Measurements from ENCODE around the gene CYB561D1.

Gene CYB561D1

DNA sequence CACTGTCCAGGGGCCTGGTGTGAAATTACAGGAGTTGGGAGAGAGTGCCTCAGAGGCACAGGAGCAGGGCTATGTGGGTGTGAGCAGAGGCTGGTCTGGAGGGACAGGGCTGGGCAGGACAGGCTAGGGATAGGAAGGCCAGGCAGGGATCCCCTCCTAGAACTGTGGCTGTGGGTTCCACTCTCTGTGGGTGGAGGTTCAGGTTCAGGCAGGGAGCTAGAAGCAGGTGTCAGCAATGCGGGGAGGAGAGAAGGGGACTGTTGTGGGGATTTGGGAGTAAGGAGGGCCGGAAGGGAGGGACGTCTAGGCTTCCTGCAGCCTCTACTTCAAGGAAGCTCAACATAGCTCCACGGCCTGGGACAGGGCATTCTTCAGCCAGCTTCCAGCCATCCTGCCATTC lies 37.5 kb downstream of the CYB561D1 start:
- FAIRE-seq: no peak

DNA sequence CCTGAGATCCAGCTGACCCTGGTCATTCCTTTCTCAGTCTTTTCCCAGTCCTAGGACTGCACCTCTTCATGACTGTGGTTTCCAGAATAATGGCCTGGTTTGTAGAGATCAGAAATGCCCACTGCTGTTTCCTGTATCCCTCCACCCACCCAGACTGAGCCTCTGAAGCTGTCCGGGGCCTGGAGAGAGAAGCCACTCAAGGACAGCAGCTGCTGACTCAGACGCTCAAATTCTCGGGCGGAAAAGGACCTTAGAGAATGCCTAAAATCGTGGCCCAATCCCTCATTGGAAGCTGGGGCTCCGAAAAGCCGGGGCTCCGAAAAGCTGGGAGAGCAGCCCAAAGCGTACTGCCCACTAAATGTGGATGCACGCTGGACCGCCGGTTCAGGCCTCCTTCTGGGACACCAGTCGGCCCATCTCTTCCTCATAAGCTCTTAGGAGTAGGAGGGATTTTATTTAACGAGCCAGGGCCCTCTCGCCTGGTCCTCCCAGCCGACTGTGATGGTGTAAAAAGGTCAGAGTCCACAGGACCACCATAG lies 38.0 kb downstream of the CYB561D1 start:
- no peak for FAIRE-seq

DNA sequence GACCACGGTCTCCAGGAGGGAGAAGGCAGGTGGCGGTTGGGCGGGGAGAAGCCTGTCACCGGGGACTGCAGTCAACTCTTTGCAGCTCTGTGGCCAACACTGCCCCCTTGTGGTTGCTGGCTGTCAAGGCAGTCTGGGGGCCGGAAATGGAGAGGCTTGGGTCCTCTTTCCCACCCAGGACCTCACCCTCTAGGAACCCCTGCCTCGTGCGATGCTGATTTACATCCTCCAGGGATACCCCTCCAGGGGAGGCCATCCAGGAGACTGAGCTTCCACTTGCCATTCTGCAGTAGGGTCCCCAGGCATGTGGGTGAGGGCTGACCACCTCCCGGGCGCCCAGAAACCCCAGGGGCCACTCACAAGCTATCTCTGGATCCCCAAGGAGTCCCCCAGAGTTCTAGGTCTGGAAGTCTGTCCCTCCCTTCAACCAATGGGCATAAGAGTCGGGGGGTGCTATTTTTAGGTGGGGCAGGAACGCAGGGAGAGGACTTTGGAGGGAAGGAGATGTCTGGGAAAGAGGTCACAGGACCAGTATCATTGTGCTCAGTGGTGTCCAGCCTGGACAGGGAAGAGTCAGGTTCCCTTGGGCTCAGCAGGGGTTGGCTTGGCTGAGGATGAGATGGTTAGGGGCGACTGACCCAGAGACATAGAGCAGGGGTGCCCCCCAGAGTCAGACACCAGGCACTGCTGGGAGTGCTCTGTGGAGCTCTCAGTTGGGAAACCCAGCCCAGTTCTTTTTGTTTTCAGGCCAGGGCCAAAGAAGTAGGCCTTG lies 38.7 kb downstream of the CYB561D1 start:
- FAIRE-seq: no peak

DNA sequence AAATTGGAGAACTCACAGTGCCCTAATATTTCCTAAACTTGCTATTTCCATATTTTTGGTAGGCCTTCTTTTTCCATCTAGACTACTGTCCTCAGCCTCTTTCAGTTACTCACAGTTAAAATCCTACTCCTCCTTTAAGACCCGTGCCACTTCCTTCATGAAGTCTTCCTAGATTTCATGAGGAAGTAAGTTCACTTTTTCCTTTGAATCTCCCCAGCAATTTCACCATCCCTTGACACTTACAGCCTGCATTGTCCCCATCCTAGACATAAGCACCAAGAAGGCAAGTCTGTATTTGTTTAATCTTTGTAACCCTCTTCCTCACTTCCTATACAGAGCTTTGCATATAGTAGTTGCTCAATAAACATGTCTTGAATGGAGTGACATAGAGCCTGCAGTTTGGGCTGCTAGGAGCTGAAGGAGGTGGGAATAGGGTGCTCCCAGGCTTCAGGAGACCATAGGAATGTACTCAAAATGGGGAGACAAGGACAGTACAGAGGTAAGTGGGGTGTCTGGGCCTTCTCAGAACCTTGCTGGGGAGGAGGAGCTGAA lies 40.5 kb downstream of the CYB561D1 start:
- FAIRE-seq: no peak

DNA sequence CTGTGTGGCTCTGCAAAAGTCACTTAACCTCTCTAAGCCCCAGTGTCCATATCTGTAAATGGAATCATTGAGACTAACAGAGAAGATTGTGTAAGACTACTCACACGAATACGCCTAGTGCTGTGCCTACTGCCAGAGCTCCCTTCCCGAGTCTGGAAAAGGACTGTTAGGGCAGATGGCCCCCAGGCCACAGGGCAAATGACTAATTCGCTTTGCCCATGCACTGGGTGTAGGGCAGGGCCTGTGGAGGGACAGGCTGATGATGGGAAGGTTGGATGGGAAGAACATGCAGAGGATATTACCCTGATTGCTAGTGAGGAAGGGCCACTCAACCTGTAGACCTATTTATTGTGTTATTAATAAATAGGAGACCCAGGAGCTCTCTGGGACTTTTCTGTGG lies 41.6 kb downstream of the CYB561D1 start:
- FAIRE-seq: no peak

DNA sequence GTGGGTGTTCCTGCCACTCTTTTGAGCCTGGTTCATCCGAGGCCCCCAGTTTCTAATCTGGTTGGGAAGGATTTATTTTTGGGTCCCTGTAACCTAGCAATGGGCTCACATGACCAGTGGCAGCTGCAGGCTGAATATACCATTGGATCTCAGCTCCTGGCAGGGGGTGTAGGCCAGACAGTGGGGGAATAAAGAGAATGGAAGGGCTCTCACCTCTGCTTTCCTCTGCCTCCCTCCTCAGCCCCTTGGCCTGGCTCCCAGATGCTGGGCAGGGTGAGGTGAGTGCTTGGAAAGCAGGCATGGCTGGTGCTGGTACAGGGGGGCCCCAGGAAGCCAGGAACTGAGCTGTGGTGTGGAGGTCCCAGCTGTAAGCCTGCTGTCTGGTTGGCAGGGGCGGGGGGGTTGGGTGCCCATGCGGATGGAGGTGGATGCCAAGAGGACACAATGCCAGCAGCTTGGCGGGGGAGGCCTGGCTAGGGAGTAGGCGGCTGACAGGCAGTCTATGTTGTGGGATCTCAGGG lies 42.1 kb downstream of the CYB561D1 start:
- no peak for FAIRE-seq

DNA sequence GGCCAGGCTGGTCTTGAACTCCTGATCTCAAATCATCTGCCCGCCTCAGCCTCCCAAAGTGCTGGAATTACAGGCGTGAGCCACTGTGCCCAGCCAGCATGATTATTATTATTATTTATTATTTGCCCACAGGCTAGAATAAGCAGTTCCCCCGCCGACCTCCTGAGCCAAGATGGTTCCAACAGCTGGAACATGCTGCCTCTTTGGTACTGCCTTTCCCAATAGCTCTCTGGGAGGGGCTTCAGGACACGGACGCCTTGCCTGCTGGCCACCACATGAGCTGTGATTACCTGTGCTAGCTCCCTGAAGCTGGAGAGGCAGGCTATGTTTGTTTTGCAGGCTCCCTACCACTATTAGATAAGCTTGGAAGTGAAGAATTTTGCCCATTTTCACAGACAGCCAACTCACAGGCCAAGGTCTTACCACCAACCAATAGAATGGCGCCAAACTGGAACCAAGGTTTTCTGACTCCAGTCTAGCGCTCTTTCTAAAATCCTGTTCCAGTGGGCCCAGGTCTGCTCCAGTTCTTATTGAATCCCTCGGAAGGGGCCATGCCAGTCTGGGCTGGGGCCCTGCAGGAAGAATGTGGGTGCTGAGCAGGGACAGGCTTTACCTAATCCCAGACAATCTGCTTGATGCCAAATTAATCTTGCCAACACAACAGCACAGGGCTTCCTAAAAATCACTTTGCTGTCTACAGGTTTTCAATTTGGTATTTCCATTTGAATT lies 43.7 kb downstream of the CYB561D1 start:
- FAIRE-seq: no peak

DNA sequence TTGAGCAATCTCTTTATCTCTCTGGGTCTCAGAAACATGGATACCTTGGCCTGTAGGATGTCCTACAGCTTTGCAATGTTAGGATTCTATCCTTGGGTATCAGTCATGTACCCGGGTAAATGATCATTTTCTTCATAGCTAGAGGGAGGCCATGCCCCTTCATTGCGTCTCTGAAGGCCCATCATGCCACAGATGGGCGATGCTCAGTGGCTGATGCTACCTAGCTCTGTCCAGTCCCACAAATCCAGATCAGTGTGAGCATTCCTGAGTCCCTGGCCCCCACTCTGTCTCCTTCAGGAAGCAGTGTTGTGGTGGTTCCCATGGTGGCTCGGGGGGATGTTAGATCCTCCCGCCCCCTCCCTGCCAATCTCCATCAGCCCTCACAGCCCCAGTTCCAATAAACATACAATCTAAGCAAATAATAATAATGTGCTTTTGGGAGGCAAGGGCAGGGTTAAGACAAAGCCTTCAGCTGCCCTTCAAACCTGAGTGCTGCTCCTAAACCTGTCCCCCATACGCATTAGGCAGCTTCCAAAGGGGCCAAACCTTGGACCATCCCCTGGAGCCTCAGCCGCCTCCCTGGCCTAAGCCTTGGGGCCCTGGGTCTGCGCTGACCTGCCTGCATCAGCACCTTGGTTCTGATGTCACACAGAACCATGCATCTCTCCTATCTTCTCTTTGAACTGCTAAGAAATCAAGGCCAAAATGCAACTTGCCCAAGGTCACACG lies 45.1 kb downstream of the CYB561D1 start:
- no peak for FAIRE-seq

DNA sequence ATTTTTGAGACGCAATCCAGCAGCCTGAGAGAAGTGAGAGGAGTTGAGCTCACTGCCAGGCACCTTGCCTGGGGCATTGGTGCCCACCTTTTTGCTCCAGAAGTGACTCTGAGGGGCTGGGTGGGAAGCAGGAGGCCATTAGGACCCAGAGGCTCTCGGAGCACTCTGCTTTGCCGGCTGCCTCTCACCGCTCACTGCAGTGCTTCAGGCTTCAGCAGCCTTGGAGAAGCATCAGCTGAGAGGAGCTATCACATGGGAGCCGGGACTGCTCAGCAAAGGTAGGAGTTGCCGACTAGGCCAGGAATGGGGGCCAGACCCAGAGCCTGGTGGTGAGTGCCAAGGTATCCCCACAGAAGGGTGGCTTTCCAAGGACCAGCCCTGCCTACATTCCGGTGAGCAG lies 45.8 kb downstream of the CYB561D1 start, which contains the start of gene GPR61:
Gene GPR61 (plus strand): TSS at position 197 of the 400 bp plus-strand sequence. CDS start 3,151 bp downstream, outside the sequence.
- FAIRE-seq: no peak

DNA sequence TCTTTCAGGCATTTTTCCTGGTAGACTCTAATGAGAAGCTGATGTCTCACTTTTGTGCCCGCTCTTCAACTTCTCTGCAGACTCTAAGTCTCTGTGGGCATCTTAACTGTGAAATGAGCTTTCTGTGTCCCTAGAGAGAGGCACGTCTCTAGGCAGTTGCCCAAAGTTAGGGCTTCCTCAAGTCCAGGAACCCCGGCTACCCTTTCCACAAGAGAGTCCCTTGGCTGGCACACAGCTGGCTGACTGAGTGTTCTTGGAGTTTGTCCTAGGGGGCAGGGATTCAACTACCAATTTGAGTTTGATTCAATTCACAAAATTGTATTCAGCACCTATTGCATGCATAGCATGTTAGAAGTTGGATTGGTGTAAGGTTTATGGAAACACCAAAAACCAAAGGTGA lies 47.2 kb downstream of the CYB561D1 start:
- FAIRE-seq: no peak

DNA sequence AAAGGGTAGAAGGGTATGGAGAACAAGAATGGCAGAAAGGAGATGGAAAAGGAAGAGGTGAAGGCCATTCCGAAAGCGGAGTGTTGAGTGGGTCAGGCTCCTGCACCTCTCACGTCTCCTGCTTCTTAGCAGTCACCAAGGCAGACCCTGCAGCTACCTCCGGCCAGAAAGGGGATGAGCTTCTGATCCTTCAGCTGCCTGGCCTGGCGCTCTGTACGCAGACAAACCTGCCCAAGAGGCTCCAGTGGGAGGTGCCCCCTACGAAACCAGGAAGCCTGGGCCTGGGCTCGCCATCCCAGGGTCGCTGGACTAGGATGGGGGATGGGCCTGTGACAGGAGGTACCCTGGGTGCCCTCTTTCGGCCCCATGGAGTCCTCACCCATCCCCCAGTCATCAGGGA lies 48.8 kb downstream of the CYB561D1 start:
- no peak for FAIRE-seq

DNA sequence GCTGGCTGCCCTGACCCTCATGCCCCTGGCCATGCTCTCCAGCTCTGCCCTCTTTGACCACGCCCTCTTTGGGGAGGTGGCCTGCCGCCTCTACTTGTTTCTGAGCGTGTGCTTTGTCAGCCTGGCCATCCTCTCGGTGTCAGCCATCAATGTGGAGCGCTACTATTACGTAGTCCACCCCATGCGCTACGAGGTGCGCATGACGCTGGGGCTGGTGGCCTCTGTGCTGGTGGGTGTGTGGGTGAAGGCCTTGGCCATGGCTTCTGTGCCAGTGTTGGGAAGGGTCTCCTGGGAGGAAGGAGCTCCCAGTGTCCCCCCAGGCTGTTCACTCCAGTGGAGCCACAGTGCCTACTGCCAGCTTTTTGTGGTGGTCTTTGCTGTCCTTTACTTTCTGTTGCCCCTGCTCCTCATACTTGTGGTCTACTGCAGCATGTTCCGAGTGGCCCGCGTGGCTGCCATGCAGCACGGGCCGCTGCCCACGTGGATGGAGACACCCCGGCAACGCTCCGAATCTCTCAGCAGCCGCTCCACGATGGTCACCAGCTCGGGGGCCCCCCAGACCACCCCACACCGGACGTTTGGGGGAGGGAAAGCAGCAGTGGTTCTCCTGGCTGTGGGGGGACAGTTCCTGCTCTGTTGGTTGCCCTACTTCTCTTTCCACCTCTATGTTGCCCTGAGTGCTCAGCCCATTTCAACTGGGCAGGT lies 49.5 kb downstream of the CYB561D1 start:
- FAIRE-seq: no peak

DNA sequence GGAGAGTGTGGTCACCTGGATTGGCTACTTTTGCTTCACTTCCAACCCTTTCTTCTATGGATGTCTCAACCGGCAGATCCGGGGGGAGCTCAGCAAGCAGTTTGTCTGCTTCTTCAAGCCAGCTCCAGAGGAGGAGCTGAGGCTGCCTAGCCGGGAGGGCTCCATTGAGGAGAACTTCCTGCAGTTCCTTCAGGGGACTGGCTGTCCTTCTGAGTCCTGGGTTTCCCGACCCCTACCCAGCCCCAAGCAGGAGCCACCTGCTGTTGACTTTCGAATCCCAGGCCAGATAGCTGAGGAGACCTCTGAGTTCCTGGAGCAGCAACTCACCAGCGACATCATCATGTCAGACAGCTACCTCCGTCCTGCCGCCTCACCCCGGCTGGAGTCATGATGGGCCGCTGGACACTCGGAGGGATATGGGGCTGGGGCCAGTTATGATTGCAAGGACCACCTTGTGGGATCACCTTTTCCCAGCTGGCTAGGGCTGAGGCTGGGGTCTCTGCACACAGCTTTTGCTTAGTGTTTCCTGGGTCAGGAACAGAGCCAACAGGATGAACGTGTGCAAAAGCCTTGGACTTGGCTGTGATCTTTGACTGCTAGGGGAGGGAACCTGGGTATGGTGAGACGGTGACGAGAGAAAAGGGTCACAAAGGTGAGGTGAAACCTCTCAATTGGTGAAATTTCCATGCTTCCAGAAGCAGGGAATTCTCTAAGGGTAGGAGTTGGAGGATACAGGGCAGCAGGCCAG lies 50.3 kb downstream of the CYB561D1 start:
- no peak for FAIRE-seq

DNA sequence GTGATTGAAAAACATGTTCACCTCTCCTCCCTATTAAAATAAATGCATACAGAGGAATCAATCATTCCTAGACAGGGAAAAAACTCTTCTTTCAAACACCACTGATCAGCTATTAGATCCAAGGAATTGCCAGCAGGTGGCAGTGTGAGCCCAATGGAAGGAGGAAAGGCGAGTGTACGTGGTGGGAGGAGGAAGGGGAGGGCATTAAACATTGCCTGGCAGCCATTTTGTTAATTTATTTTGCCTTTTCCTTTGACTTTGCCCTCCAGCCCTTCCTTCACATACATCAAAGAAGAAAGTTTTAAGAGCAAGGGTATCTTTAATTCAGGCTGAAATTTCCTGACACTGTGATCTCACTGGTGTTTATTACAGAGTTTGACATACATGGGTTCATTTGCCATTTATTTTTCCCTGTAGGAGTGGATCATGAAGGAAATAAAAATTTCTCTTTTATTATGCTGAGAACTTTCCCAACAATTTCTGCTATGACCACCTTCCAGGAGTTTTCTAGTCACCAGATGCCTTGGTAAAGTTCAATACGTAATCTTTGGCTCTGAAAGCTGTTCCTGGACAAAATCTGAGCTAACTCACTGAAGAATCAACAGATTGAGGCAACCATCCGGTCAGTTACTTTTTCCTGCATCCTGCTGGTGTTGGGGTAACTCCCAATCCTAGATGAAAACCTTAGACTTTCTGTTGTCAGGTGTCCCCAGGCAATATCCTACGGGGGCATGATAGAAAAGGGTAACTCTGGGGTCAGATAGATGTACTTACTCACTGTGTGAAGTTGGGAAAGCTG lies 52.6 kb downstream of the CYB561D1 start:
- peak; percentile 96 for FAIRE-seq

DNA sequence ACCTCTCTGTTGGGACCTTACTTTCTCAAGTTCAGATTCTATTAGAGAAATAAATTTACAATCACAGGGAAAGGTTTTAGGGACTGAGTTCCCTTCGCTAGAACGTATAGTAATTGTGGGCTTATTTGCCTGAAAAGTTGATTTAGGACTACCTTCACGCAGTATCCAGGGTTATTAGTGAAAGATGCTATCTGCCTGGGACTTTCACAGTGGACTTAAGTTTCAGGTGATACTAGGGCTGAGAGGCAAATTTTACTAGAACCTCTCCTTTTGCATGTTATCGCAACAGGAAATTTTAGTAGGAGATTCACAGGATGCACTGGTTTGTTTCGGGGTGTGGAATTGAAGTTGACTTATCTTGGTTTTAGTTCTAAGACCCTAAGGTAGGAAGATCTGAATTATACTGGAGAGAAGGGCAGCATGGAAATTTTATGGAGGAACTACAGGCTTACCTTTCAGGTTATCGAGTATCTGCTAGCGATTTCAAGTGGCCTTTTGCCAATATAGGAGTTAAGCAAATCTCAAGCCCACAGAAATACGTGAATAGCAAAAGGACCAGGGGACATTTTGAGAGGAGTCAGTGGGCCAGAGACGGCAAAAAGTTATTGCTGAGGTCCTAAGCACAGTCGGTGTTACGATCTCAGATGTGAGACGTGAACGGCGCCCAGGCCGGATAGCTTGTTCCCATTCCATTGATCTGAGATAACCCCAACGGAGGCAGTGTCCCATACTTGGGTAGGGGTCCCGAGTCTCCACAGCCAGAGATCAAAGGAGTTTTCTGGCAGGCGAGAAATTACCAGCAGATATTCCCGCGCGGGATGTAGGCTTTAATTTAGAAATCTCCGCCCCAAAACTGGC lies 53.8 kb downstream of the CYB561D1 start:
- no peak for FAIRE-seq

DNA sequence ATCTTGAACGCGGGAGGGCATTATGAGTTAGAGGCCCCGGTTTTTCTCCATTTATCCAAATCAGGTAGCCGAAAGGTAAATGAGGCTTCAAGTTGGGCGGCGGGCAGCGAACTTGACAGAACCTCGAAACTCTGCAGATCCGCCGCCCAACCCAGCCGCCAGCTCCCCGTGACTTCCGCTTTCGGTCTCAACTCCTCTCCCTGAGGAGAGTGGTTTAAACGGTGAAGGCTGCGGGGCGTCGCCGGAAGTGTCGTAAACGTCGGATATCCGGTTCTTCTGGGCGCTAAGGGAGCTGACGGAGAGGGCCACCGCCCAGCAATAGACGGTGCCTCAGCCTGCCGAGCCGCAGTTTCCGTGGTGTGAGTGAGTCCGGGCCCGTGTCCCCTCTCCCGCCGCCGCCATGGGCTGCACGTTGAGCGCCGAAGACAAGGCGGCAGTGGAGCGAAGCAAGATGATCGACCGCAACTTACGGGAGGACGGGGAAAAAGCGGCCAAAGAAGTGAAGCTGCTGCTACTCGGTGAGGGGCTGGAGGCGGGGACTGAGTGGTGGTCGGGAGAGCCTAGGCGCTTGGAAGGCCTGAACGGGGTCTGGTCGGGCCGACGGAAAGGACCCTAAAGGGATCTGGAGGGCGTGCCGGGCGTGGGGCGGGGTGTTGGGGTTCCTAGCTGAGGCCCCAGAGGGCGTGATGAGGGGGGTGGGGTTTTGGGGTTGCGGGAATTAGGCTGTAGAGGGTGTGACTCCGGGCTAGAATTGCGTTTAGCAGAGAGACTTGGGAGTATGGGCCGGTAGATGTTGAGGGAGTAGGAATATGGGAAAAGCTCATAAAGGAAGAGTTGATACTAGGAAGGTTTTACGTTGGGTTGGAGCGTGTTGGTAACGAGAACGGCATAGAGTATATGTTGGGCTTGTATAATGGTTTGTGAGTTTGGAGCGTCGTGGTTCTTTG lies 54.7 kb downstream of the CYB561D1 start, which contains the start of gene GNAI3:
Gene GNAI3 (plus strand): TSS at position 295 of the 947 bp plus-strand sequence. CDS start 106 bp downstream, at position 401.
- no peak for FAIRE-seq

Data from A204.1 (cell line).